Osteoblast (primary cell): Measurements from ENCODE around the gene WDR55. TPM values are rescaled to one million over a fixed set of nuclear protein-coding genes. Genes with fewer than 3 reads are reported as not detected.
"Not testable (repeated sequence)": the region's sequence is repeated elsewhere in the genome, so short reads cannot be mapped to it uniquely, and the experiment has no call there.

Source experiments
- DNase-seq: peaks from one replicate; pipeline ENCODE4 v3.0.0; 2011; ENCODE audit warnings: low spot score, mixed read lengths; ENCODE audit not compliant: insufficient read length; ENCODE audit errors: missing footprints
- H2AFZ ChIP-seq: 2 replicates; pipeline ENCODE4 v1.6.0; 2011; ENCODE audit warnings: mild to moderate bottlenecking, low read length
- H3K27ac ChIP-seq: 2 replicates; pipeline ENCODE4 v1.5.1; 2011; ENCODE audit warnings: mild to moderate bottlenecking, low read depth, low read length, moderate library complexity
- H3K27me3 ChIP-seq: 2 replicates; pipeline ENCODE4 v1.6.0; 2012; ENCODE audit warnings: mild to moderate bottlenecking, control low read depth, inconsistent platforms, low read length, moderate library complexity; ENCODE audit not compliant: insufficient read depth
- H3K36me3 ChIP-seq: 2 replicates; pipeline ENCODE4 v1.5.1; 2011; ENCODE audit warnings: mild to moderate bottlenecking, low read length, control low read depth, moderate library complexity; ENCODE audit not compliant: insufficient read depth
- H3K4me1 ChIP-seq: 2 replicates; pipeline ENCODE4 v1.5.1; 2011; ENCODE audit warnings: mild to moderate bottlenecking, low read length, control low read depth, moderate library complexity; ENCODE audit not compliant: insufficient read depth
- H3K4me2 ChIP-seq: 2 replicates; pipeline ENCODE4 v1.6.0; 2011; ENCODE audit warnings: mild to moderate bottlenecking, low read length; ENCODE audit not compliant: insufficient read depth
- H3K4me3 ChIP-seq: fragments of 200-600 bp; sonication (generic); 3 replicates; pipeline ENCODE4 v1.5.1; 2012; ENCODE audit warnings: mild to moderate bottlenecking, low read length, inconsistent platforms; ENCODE audit not compliant: insufficient read depth
- H3K79me2 ChIP-seq: 2 replicates; pipeline ENCODE4 v1.6.0; 2012; ENCODE audit warnings: mild to moderate bottlenecking, low read length, control low read depth, inconsistent platforms; ENCODE audit not compliant: insufficient read depth
- H3K9me3 ChIP-seq: 2 replicates; pipeline ENCODE4 v1.5.1; 2011; ENCODE audit warnings: low read depth, low read length, control low read depth
- H4K20me1 ChIP-seq: 2 replicates; pipeline ENCODE4 v1.6.0; 2012; ENCODE audit warnings: mild to moderate bottlenecking, low read length, control low read depth; ENCODE audit not compliant: insufficient read depth
- CTCF ChIP-seq: IDR thresholded peaks from 2 replicates; pipeline ENCODE4 v1.5.1; 2011; ENCODE audit warnings: mild to moderate bottlenecking, low read depth, low read length, moderate library complexity; ENCODE audit errors: extremely low read depth
- total RNA-seq: library from RNA; depleted of rRNA; stranded (reverse); fragments of >200 nt; gene quantifications from 2 replicates; pipeline ENCODE4 v1.2.3, GENCODE V29; 2012

The WDR55 gene
- total RNA-seq, 1 donor = 30.8 TPM

- Histone ChIP-seq H3K36me3 (no peaks in the 10 kb centered on the region), H3K4me2 (no peak overlapping the region), H4K20me1 (no peaks in the 10 kb centered on the region), H3K79me2 (peaks cover 7% of the 10 kb centered on the region), H3K4me1 (peaks cover 30% of the 10 kb centered on the region), H3K4me3 (no peak overlapping the region), H3K9me3 (no peaks in the 10 kb centered on the region), H3K27me3 (peaks cover 7% of the 10 kb centered on the region), H3K27ac (no peak overlapping the region), H2AFZ (no peak overlapping the region)
- no peak for DNase-seq
- TF ChIP-seq CTCF = no peak
These were observed 29.1 kb upstream of the WDR55 start for GRCh38 chr5:140635291-140636257.

- H3K9me3 ChIP-seq = no peaks in the 10 kb centered on the region
- no peak for DNase-seq
- H3K4me1 ChIP-seq = peaks cover 20% of the 10 kb centered on the region
- H4K20me1 ChIP-seq = no peaks in the 10 kb centered on the region
- H2AFZ ChIP-seq = no peak overlapping the region
- H3K27me3 ChIP-seq = no peaks in the 10 kb centered on the region
- no peak overlapping the region for H3K4me2 ChIP-seq
- H3K27ac ChIP-seq = no peak overlapping the region
- no peak overlapping the region for H3K4me3 ChIP-seq
- no peak for TF ChIP-seq CTCF
- H3K79me2 ChIP-seq = peaks cover 11% of the 10 kb centered on the region
- no peaks in the 10 kb centered on the region for H3K36me3 ChIP-seq
These were observed 27.2 kb upstream of the WDR55 start for GRCh38 chr5:140637371-140638100.

- peak overlapping the region; percentile 82 for H3K4me3 ChIP-seq
- H3K4me2 ChIP-seq = peak overlapping the region; percentile 89
- DNase-seq, H3K9me3 ChIP-seq, H3K36me3 ChIP-seq, H4K20me1 ChIP-seq, H3K27me3 ChIP-seq: not testable (repeated sequence)
- peaks cover 11% of the 10 kb centered on the region for H3K79me2 ChIP-seq
- peak overlapping the region; percentile 70 for H3K27ac ChIP-seq
- peak overlapping the region; percentile 89 for H2AFZ ChIP-seq
- H3K4me1 ChIP-seq = peaks cover 10% of the 10 kb centered on the region
These were observed 25.9 kb upstream of the WDR55 start for GRCh38 chr5:140638898-140639147.

GRCh38 chr5:140639148-140639981 lies 25.3 kb upstream of the WDR55 start, which contains the start of gene TMCO6:
Gene TMCO6 (plus strand): TSS chr5:140639451. CDS start chr5:140639528, 77 bp downstream.
- peak within 1 kb of the TSS; percentile 82 for H3K4me3 ChIP-seq
- peak; percentile 98 for DNase-seq
- no peaks in the 10 kb centered on the region for H3K9me3 ChIP-seq
- no peaks in the 10 kb centered on the region for H3K27me3 ChIP-seq
- peaks cover 11% of the 10 kb centered on the region for H3K79me2 ChIP-seq
- peak; percentile 43 for TF ChIP-seq CTCF
- H2AFZ ChIP-seq = peak within 1 kb of the TSS; percentile 89
- no peaks in the 10 kb centered on the region for H4K20me1 ChIP-seq
- H3K27ac ChIP-seq = peak within 1 kb of the TSS; percentile 70
- peak within 1 kb of the TSS; percentile 89 for H3K4me2 ChIP-seq
- peaks cover 10% of the 10 kb centered on the region for H3K4me1 ChIP-seq
- peaks cover 4% of the 10 kb centered on the region for H3K36me3 ChIP-seq
